A549 (cell line): ENCODE results near the gene NDUFS4. TPM values are rescaled to one million over a fixed set of nuclear protein-coding genes. Genes with fewer than 3 reads are reported as not detected.

Source experiments
- ATAC-seq, 2 experiments: fragments of 200-7000 bp in 1 of 2; fragments of >200 bp in 1 of 2; cut with Nextera tagmentation in 1 of 2; cut with Tn5 transposase in 1 of 2; 3 replicates each; pipeline versions ENCODE4 v1.8.0 to v1.9.1; 2018 to 2020; ENCODE audit warnings: mild to moderate bottlenecking in 1 of 2, moderate library complexity in 1 of 2
- CTCF ChIA-PET: fragments of 300-600 bp; sonication (Branson Sonifier 250); formaldehyde crosslinking; extraction: SDS; loops from one replicate; lab custom pipeline; 2021; ENCODE audit warnings: antibody characterized with exemption, inconsistent platforms; lab: Yijun Ruan, JAX
- POLR2A ChIA-PET: fragments of 350-600 bp; formaldehyde crosslinking; extraction: SDS; loops from one replicate; lab custom pipeline; 2021; ENCODE audit warnings: antibody characterized with exemption, inconsistent platforms; lab: Yijun Ruan, JAX
- DNase-seq, 2 experiments: peaks; one replicate each; pipeline versions ENCODE4 v3.0.0 to v3.0.0-alpha.2; 2011 to 2016; ENCODE audit warnings: low read depth in 1 of 2, low spot score in 1 of 2
- FAIRE-seq: peaks from 2 replicates; lab custom pipeline; 2011; peaks lifted over from hg19 to GRCh38; lab: Jason Lieb, UNC
- H3K27ac ChIP-seq, 2 experiments: fragments of >200 bp; sonication (Bioruptor Twin); formaldehyde crosslinking; 3 replicates each; pipeline ENCODE4 v1.5.1; 2016 to 2017
- H3K4me1 ChIP-seq: fragments of >200 bp; sonication (Bioruptor Twin); formaldehyde crosslinking; 3 replicates; pipeline ENCODE4 v1.6.1; 2016
- H3K4me2 ChIP-seq: fragments of >200 bp; sonication (Bioruptor Twin); formaldehyde crosslinking; 3 replicates; pipeline ENCODE4 v1.6.1; 2016
- H3K4me3 ChIP-seq: fragments of >200 bp; sonication (Bioruptor Twin); formaldehyde crosslinking; 3 replicates; pipeline ENCODE4 v1.5.1; 2016
- H3K9me3 ChIP-seq: fragments of >200 bp; sonication (Bioruptor Twin); formaldehyde crosslinking; 3 replicates; pipeline ENCODE4 v1.6.1; 2016
- BHLHE40 ChIP-seq: IDR thresholded peaks from 2 replicates; pipeline ENCODE4 v1.6.1; 2012; ENCODE audit warnings: low read depth, low read length, inconsistent platforms
- CEBPB ChIP-seq, 2 experiments: fragments of >200 bp in 1 of 2; sonication (Bioruptor Twin) in 1 of 2; formaldehyde crosslinking in 1 of 2; IDR thresholded peaks; 2 replicates each; pipeline ENCODE4 v1.6.1; 2012 to 2016
- CHD2 ChIP-seq: fragments of 150-350 bp; IDR thresholded peaks from 2 replicates; pipeline ENCODE4 v1.6.1; 2014; ENCODE audit warnings: low read length; ENCODE audit not compliant: partially characterized antibody
- EP300 ChIP-seq, 2 experiments: fragments of >200 bp; sonication (Bioruptor Twin); formaldehyde crosslinking; IDR thresholded peaks; 2 replicates in 1 of 2; 3 replicates in 1 of 2; pipeline ENCODE4 v1.6.1; 2016 to 2017
- ESRRA ChIP-seq: fragments of 150-350 bp; IDR thresholded peaks from 2 replicates; pipeline ENCODE4 v1.6.1; 2014; ENCODE audit warnings: mild to moderate bottlenecking, low read length, borderline replicate concordance
- GATA3 ChIP-seq: IDR thresholded peaks from 2 replicates; pipeline ENCODE4 v1.6.1; 2012; ENCODE audit warnings: borderline replicate concordance
- HDAC2 ChIP-seq: fragments of 200-600 bp; sonication (generic); IDR thresholded peaks from 2 replicates; pipeline ENCODE4 v1.6.1; 2016
- HOXB13 ChIP-seq: fragments of 250-450 bp; sonication (Bioruptor Pico); IDR thresholded peaks from 2 replicates; pipeline ENCODE4 v1.5.0; 2020; ENCODE audit warnings: low read depth, mild to moderate bottlenecking, moderate library complexity
- JUN ChIP-seq, 2 experiments: fragments of >200 bp; sonication (Bioruptor Twin); formaldehyde crosslinking; IDR thresholded peaks; 2 replicates in 1 of 2; 3 replicates in 1 of 2; pipeline ENCODE4 v1.6.1; 2016 to 2017
- MAFK ChIP-seq: fragments of 450-650 bp; IDR thresholded peaks from 2 replicates; pipeline ENCODE4 v1.6.1; 2014; ENCODE audit not compliant: partially characterized antibody
- MAZ ChIP-seq: fragments of 150-350 bp; IDR thresholded peaks from 2 replicates; pipeline ENCODE4 v1.6.1; 2014; ENCODE audit warnings: antibody characterized with exemption, low read depth, low read length, borderline replicate concordance
- PHF8 ChIP-seq: fragments of 200-600 bp; sonication (generic); IDR thresholded peaks from 2 replicates; pipeline ENCODE4 v1.6.1; 2016; ENCODE audit warnings: low read depth, mild to moderate bottlenecking, antibody characterized with exemption, moderate library complexity, borderline replicate concordance
- POLR2AphosphoS2 ChIP-seq: conservative IDR thresholded peaks from 2 replicates; pipeline ENCODE4 v1.6.1; 2012; ENCODE audit warnings: low read length, improper control_type of control experiment, inconsistent platforms
- RAD21 ChIP-seq, 2 experiments: fragments of >200 bp in 1 of 2; sonication (Bioruptor Twin) in 1 of 2; formaldehyde crosslinking in 1 of 2; IDR thresholded peaks in 1 of 2; conservative IDR thresholded peaks in 1 of 2; 2 replicates in 1 of 2; 3 replicates in 1 of 2; pipeline ENCODE4 v1.6.1; 2012 to 2018; ENCODE audit warnings: inconsistent platforms in 1 of 2
- RARB ChIP-seq: fragments of 250-450 bp; sonication (Bioruptor Pico); IDR thresholded peaks from 2 replicates; pipeline ENCODE4 v1.8.0; 2021; ENCODE audit warnings: mild to moderate bottlenecking, moderate library complexity
- RCOR1 ChIP-seq: fragments of 150-350 bp; IDR thresholded peaks from 2 replicates; pipeline ENCODE4 v1.6.1; 2014; ENCODE audit warnings: antibody characterized with exemption, low read length, low read depth
- RNF2 ChIP-seq: fragments of 200-600 bp; sonication (generic); IDR thresholded peaks from 2 replicates; pipeline ENCODE4 v1.6.1; 2016; ENCODE audit warnings: low read depth, mild to moderate bottlenecking, antibody characterized with exemption, moderate library complexity, borderline replicate concordance
- SMC3 ChIP-seq: fragments of >200 bp; sonication (Bioruptor Twin); formaldehyde crosslinking; IDR thresholded peaks from 3 replicates; pipeline ENCODE4 v1.6.1; 2018; ENCODE audit warnings: inconsistent platforms
- SREBF2 ChIP-seq: fragments of 450-650 bp; IDR thresholded peaks from 2 replicates; pipeline ENCODE4 v1.6.1; 2014; ENCODE audit warnings: mild to moderate bottlenecking, moderate library complexity
- ZC3H11A ChIP-seq: fragments of 450-650 bp; IDR thresholded peaks from 2 replicates; pipeline ENCODE4 v1.6.1; 2014; ENCODE audit warnings: antibody characterized with exemption, mild to moderate bottlenecking
- WGBS: methylation state at CpG from one replicate; pipeline ENCODE4 v1.1.6; 2017; ENCODE audit errors: missing lambda C conversion rate; 5-methylcytosine and 5-hydroxymethylcytosine counted together
- polyA plus RNA-seq, 4 experiments: library from polyadenylated mRNA; depleted of rRNA in 3 of 4; stranded (reverse); fragments of >200 nt; fragmentation: RNase III in 1 of 4; extraction: RNeasy Plus Mini Kit Qiagen cat#74134 plus additional on column Dnase treatment in 1 of 4; gene quantifications; 2 replicates in 3 of 4; 3 replicates in 1 of 4; pipeline ENCODE4 v1.2.3, GENCODE V29; 2011 to 2017
- TF ChIP-seq, protein P1 (sequence below): IDR thresholded peaks from 2 replicates; pipeline ENCODE4 v1.6.1; 2012
- TF ChIP-seq, protein P2 (sequence below): fragments of 450-650 bp; IDR thresholded peaks from 2 replicates; pipeline ENCODE4 v1.6.1; 2014; ENCODE audit warnings: antibody characterized with exemption

The NDUFS4 gene
- polyA plus RNA-seq, 2 of the 4 experiments (the other 2 are of a cell fraction) = 163 to 260 TPM

- Histone ChIP-seq H3K4me2 (no peak overlapping the region), H3K9me3 (peaks cover 8% of the 10 kb centered on the region; the same call in 1 of the 3 replicates), H3K27ac (no peak overlapping the region), H3K4me1 (0 out of 3 replicates have a peak, but pooled peaks cover 3% of the 10 kb centered on the region), H3K4me3 (no peak overlapping the region)
- no peak for FAIRE-seq
- POLR2A ChIA-PET = no interaction called here
- peak in 1 of 2 experiments; percentile 13 for DNase-seq
- CTCF ChIA-PET = no interaction called here
- TF ChIP-seq GATA3 (0 out of 2 replicates have a peak, but pooled peaks have one; percentile 18), MAZ (no peak)
- no peak for ATAC-seq
These were observed 154.2 kb downstream of the NDUFS4 start for GRCh38 chr5:53714667-53715010.

DNA sequence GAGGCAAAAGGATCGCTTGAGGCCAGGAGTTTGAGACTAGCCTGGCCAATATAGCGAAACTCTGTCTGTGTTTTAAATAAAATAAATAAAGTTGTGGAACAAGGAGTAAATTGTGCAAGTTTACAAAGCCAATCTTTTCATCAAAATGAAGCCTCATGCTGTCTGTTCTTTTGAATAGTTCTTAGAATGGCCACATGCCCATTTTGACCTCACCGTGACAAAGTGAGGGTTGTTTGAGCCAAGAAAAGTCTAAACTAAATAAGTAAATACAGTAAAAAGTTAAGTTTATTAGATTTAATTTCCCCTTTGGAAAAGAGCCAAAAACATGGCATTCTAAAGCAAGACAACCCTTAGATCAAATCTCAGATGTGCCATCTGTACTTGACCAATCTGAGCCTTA is 165.7 kb downstream of the NDUFS4 start:
- POLR2A ChIA-PET = no interaction called here
- TF ChIP-seq ZC3H11A = no peak
- TF ChIP-seq ESRRA = no peak
- TF ChIP-seq MAFK = no peak
- TF ChIP-seq RNF2 = no peak
- TF ChIP-seq SMC3 = no peak
- TF ChIP-seq PHF8 = no peak
- TF ChIP-seq HOXB13 (CRISPR knock-in tag) = no peak
- TF ChIP-seq EP300 (IDR thresholded peaks at IDR 0.05) = no peak
- no peak for TF ChIP-seq BHLHE40
- TF ChIP-seq POLR2AphosphoS2 = no peak
- TF ChIP-seq, protein P1, sequence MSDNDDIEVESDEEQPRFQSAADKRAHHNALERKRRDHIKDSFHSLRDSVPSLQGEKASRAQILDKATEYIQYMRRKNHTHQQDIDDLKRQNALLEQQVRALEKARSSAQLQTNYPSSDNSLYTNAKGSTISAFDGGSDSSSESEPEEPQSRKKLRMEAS = no peak
- no peak for TF ChIP-seq RARB (CRISPR knock-in tag)
- no peak for TF ChIP-seq SREBF2
- TF ChIP-seq, protein P2, sequence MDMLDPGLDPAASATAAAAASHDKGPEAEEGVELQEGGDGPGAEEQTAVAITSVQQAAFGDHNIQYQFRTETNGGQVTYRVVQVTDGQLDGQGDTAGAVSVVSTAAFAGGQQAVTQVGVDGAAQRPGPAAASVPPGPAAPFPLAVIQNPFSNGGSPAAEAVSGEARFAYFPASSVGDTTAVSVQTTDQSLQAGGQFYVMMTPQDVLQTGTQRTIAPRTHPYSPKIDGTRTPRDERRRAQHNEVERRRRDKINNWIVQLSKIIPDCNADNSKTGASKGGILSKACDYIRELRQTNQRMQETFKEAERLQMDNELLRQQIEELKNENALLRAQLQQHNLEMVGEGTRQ = no peak
- TF ChIP-seq CHD2 = no peak
- TF ChIP-seq RCOR1 = no peak
- no peak for TF ChIP-seq CEBPB (IDR thresholded peaks at IDR 0.05)
- TF ChIP-seq GATA3 = no peak
- TF ChIP-seq RAD21 (conservative IDR thresholded peaks at IDR 0.05 in 1 of 2, IDR thresholded peaks at IDR 0.05 in 1 of 2) = no peak
- Histone ChIP-seq H3K9me3 (no peaks in the 10 kb centered on the region), H3K27ac (no peak overlapping the region), H3K4me1 (no peaks in the 10 kb centered on the region), H3K4me2 (no peak overlapping the region), H3K4me3 (no peak overlapping the region)
- ATAC-seq (no peak), DNase-seq (no peak), FAIRE-seq (no peak)
- WGBS = 58% methylated on average over 3 of the region's 3 CpGs
- CTCF ChIA-PET = no interaction called here

DNA sequence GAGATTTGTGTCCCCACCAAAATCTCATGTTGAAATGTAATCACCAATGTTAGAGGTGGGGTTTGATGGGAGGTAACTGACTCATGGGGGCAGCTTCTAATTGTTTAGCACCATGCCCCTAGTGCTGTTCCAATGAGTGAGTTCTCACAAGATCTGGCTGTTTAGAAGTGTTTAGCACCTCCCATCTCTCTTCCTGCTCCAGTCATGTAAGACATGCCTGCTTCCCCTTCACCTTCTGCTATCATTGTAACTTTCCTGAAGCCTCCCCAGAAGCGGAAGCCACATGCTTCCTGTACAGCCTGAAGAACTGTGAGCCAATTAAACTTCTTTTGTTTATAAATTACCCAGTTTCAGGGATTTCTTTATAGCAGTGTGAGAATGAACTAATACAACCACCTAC is 170.5 kb downstream of the NDUFS4 start:
- ChIA-PET POLR2A (no interaction called here), CTCF (no interaction called here)
- no peak overlapping the region for H3K27ac ChIP-seq
- FAIRE-seq (no peak), ATAC-seq (no peak), DNase-seq (no peak)
- no peak overlapping the region for H3K4me3 ChIP-seq
- WGBS = 84% methylated on average over 1 of the region's 1 CpG
- TF ChIP-seq HDAC2 = no peak
- no peak for TF ChIP-seq GATA3
- TF ChIP-seq JUN (IDR thresholded peaks at IDR 0.05) = no peak
- no peak for TF ChIP-seq MAFK
- H3K4me2 ChIP-seq = no peak overlapping the region
- no peaks in the 10 kb centered on the region for H3K4me1 ChIP-seq
- no peaks in the 10 kb centered on the region for H3K9me3 ChIP-seq

Other genes starting within 250 kb of the NDUFS4 start
- 10.1 and 11.2 TPM in 2 replicates for gene FST, start 80.0 kb upstream of the NDUFS4 start, polyA plus RNA-seq (2011; rRNA removed)
- 2.0 to 3.8 TPM (median 2.6 TPM) in 3 replicates for gene FST, start 80.0 kb upstream of the NDUFS4 start, polyA plus RNA-seq (2017; fragmentation: RNase III; extraction: RNeasy Plus Mini Kit Qiagen cat#74134 plus additional on column Dnase treatment)